Measurements from ENCODE around the gene SPATA32.

The SPATA32 gene

GRCh38 chr17:45228763-45229539 is 32.9 kb downstream of the SPATA32 start:
- Histone ChIP-seq H3K4me1 (ENCODE audit: low read length) (peaks cover 57% of the 10 kb centered on the region), H2AFZ (ENCODE audit: low read length) (no peak overlapping the region), H3F3A (ENCODE audit: insufficient read depth, low read length) (peaks cover 52% of the 10 kb centered on the region), H3K4me2 (ENCODE audit: low read depth, low read length) (peak overlapping the region; percentile 90), H3K79me2 (ENCODE audit: low read length) (peaks cover 100% of the 10 kb centered on the region), H3K36me3 (replicated peaks; ENCODE audit: insufficient read depth, low read length) (0 out of 2 replicates have a peak, but pooled peaks cover 3% of the 10 kb centered on the region), H3K9me2 (replicated peaks; ENCODE audit: insufficient read depth, low read length) (no peaks in the 10 kb centered on the region), H3K27me3 (replicated peaks; ENCODE audit: insufficient read depth, low read length) (no peaks in the 10 kb centered on the region), H3K9me3 (replicated peaks; ENCODE audit: insufficient read depth, low read length) (no peaks in the 10 kb centered on the region), H4K20me1 (ENCODE audit: insufficient read depth, low read length) (no peaks in the 10 kb centered on the region), H3K27ac (ENCODE audit: low read length) (peak overlapping the region; percentile 99), H3K9ac (ENCODE audit: low read length) (peak overlapping the region; percentile 98), H3K4me3 (ENCODE audit: low read length) (peak overlapping the region; percentile 98)
- DNase-seq: peak; percentile 83
- TF ChIP-seq CTCF (IDR thresholded peaks at IDR 0.05; ENCODE audit: low read length) (no peak), EZH2 (optimal IDR thresholded peaks at IDR 0.05; ENCODE audit: low read depth, low read length) (no peak), EZH2phosphoT487 (IDR thresholded peaks at IDR 0.05; ENCODE audit: low read length) (no peak)

GRCh38 chr17:45227926-45228762 is 33.8 kb downstream of the SPATA32 start:
- no peak for TF ChIP-seq EZH2phosphoT487 (IDR thresholded peaks at IDR 0.05; ENCODE audit: low read length)
- no peak for TF ChIP-seq CTCF (IDR thresholded peaks at IDR 0.05; ENCODE audit: low read length)
- TF ChIP-seq EZH2 (optimal IDR thresholded peaks at IDR 0.05; ENCODE audit: low read depth, low read length): no peak
- Histone ChIP-seq H3K27me3 (replicated peaks; ENCODE audit: insufficient read depth, low read length) (no peaks in the 10 kb centered on the region), H2AFZ (ENCODE audit: low read length) (no peak overlapping the region), H3K4me3 (ENCODE audit: low read length) (peak overlapping the region; percentile 98), H3K9ac (ENCODE audit: low read length) (peak overlapping the region; percentile 98), H3F3A (ENCODE audit: insufficient read depth, low read length) (peaks cover 58% of the 10 kb centered on the region), H3K27ac (ENCODE audit: low read length) (peak overlapping the region; percentile 99), H3K9me3 (replicated peaks; ENCODE audit: insufficient read depth, low read length) (no peaks in the 10 kb centered on the region), H4K20me1 (ENCODE audit: insufficient read depth, low read length) (no peaks in the 10 kb centered on the region), H3K4me1 (ENCODE audit: low read length) (peaks cover 62% of the 10 kb centered on the region), H3K4me2 (ENCODE audit: low read depth, low read length) (peak overlapping the region; percentile 90), H3K9me2 (replicated peaks; ENCODE audit: insufficient read depth, low read length) (no peaks in the 10 kb centered on the region), H3K36me3 (replicated peaks; ENCODE audit: insufficient read depth, low read length) (0 out of 2 replicates have a peak, but pooled peaks cover 3% of the 10 kb centered on the region), H3K79me2 (ENCODE audit: low read length) (peaks cover 100% of the 10 kb centered on the region)
- peak; percentile 56 for DNase-seq

GRCh38 chr17:45227101-45227925 is 34.6 kb downstream of the SPATA32 start:
- no peaks in the 10 kb centered on the region for H4K20me1 ChIP-seq (ENCODE audit: insufficient read depth, low read length)
- peaks cover 100% of the 10 kb centered on the region for H3K79me2 ChIP-seq (ENCODE audit: low read length)
- no peaks in the 10 kb centered on the region for H3K9me3 ChIP-seq (replicated peaks; ENCODE audit: insufficient read depth, low read length)
- DNase-seq: peak; percentile 89
- H3K27ac ChIP-seq (ENCODE audit: low read length): peak overlapping the region; percentile 99
- no peaks in the 10 kb centered on the region for H3K36me3 ChIP-seq (replicated peaks; ENCODE audit: insufficient read depth, low read length)
- H3K4me2 ChIP-seq (ENCODE audit: low read depth, low read length): peak overlapping the region; percentile 90
- H3F3A ChIP-seq (ENCODE audit: insufficient read depth, low read length): peaks cover 61% of the 10 kb centered on the region
- H3K4me3 ChIP-seq (ENCODE audit: low read length): peak overlapping the region; percentile 98
- H3K4me1 ChIP-seq (ENCODE audit: low read length): peaks cover 62% of the 10 kb centered on the region
- no peak overlapping the region for H2AFZ ChIP-seq (ENCODE audit: low read length)
- H3K27me3 ChIP-seq (replicated peaks; ENCODE audit: insufficient read depth, low read length): no peaks in the 10 kb centered on the region
- TF ChIP-seq CTCF (IDR thresholded peaks at IDR 0.05; ENCODE audit: low read length): no peak
- TF ChIP-seq EZH2 (optimal IDR thresholded peaks at IDR 0.05; ENCODE audit: low read depth, low read length): no peak
- TF ChIP-seq EZH2phosphoT487 (IDR thresholded peaks at IDR 0.05; ENCODE audit: low read length): no peak
- H3K9ac ChIP-seq (ENCODE audit: low read length): peak overlapping the region; percentile 98
- H3K9me2 ChIP-seq (replicated peaks; ENCODE audit: insufficient read depth, low read length): no peaks in the 10 kb centered on the region
